NCI-H774 (cell line): ENCODE results near the gene MEGF11.

Source experiments
- DNase-seq: peaks from one replicate; lab custom pipeline; 2025; lab: John Stamatoyannopoulos, UW

The MEGF11 gene

GRCh38 chr15:66215811-66216210 lies 37.7 kb downstream of the MEGF11 start:
- DNase-seq, result no peak

- no peak for DNase-seq
These were observed 39.3 kb downstream of the MEGF11 start for GRCh38 chr15:66214246-66214645.

DNA sequence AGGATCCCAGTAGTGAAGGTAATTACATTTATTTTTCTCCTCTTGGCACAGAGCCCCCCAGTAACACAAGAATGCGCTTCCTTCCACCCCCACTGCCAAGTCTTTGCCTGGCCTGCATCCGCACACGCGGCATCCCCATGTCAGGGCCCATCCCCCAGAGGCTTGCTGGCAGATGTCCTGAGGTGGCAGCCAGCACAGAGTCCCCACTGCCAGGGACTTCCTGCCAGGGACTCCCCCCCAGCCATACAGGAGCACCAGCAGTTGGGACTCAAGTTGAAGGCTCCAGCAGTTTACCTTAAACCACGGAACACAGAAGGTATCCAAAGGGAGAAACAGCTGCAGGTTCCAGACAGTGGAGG lies 41.0 kb downstream of the MEGF11 start:
- DNase-seq, result no peak

DNA sequence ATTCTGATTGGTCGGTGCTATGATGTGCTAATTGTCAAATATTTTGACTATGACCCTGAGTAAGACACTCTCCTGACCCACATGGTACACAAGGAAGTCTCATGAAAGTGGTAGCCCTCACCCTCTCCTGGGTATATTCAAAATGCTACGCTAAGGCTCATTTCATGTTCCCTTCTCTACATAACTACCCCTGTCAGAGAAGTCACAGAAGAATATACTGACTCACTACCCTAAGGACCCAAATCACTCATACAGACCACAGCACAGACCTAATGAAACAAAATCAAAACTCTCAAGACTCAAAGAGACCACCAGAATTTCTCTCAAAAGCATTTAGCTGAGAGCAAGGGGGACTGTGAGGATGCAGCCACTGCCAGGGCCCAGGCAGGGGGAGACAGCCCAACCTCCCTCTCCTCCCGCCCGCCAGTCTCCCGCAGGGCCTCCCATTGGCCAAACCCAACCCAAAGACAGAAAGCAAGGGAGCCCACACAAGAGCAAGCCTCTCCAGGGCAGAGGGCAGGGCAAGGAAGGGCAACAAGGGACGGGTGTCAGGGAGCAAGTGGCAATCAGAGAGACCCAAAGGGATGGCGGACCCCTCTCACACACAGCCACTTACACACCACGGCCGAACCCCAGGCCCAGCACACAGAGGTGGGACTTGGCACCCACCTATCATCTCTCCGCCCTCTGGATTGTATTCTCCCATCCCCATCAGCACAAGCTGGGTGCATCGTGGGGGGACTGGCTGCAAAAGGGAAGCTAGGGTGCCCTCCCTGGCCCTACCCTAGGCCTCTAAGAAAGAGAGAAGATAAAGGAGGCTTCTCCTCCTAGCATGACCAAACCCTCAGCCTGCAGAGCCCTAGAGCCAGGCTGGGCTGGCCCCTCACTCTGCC lies 41.6 kb downstream of the MEGF11 start:
- no peak for DNase-seq

- DNase-seq, result no peak
These were observed 42.9 kb downstream of the MEGF11 start for GRCh38 chr15:66210684-66211083.

- no peak for DNase-seq
These were observed 54.8 kb downstream of the MEGF11 start for GRCh38 chr15:66198757-66199156.

DNA sequence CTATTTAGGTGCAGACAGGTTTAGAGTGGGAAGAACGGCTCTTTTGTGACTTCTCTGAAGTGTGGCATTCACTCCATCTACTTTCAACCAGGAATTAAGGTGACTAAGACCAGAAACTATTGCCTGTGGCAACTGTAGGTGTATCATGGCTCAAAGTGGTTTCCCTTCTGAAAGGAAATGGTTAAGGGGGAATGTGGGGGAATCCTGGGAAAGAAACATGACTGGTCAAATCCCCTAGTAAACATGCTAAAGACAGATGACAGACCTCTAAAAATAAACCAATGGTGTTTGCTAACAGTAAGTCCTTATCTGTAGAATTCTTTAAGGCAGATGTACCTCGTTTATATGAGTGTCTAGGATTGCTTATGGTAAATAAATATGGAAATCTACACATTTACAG lies 56.9 kb downstream of the MEGF11 start:
- no peak for DNase-seq

GRCh38 chr15:66195621-66196230 lies 57.8 kb downstream of the MEGF11 start:
- no peak for DNase-seq

- DNase-seq, result no peak
These were observed 60.5 kb downstream of the MEGF11 start for GRCh38 chr15:66193066-66193465.

GRCh38 chr15:66190746-66191145 lies 62.8 kb downstream of the MEGF11 start:
- no peak for DNase-seq

DNA sequence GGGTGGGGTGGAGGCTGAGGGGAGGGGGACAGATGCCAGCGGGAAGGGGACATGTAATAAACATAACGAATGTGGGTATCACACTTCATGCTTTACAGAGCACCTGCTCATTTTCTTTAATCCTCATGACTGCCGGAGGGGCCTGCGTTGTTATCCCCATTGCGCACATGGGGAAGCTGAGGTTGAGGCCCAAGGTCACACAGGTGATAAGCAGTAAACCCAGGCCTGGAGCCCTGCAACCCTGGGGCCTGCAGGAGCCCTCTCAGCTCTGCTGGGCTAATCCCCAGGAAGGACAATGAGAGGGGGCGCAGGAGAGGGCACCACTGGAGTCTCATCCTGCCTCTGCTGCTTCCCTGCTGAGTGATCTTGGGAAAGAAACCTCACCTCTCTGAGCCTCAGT lies 64.3 kb downstream of the MEGF11 start:
- no peak for DNase-seq

- peak; percentile 4 for DNase-seq
These were observed 65.1 kb downstream of the MEGF11 start for GRCh38 chr15:66188464-66188863.

DNA sequence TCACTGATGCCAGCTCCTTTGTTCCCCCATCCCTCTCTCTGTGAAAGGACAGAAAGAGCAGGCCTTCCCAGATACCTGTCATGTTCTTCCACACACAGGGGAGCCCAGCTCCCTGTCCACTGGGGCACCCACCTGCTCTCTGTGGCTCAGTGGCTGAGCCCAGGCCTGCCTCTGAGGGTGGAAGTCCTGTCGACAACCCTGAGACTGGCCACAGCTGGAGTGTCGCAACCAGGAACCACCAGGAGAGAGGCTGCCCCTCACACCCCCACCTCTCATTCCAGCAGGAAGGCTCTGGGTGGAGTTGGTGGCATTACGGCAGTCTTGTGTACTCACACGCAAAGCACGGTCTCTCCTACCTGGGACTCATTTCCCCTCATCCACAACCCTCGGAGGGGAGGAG lies 66.3 kb downstream of the MEGF11 start:
- DNase-seq, result no peak

GRCh38 chr15:66186049-66186825 lies 67.3 kb downstream of the MEGF11 start:
- DNase-seq, result no peak

DNA sequence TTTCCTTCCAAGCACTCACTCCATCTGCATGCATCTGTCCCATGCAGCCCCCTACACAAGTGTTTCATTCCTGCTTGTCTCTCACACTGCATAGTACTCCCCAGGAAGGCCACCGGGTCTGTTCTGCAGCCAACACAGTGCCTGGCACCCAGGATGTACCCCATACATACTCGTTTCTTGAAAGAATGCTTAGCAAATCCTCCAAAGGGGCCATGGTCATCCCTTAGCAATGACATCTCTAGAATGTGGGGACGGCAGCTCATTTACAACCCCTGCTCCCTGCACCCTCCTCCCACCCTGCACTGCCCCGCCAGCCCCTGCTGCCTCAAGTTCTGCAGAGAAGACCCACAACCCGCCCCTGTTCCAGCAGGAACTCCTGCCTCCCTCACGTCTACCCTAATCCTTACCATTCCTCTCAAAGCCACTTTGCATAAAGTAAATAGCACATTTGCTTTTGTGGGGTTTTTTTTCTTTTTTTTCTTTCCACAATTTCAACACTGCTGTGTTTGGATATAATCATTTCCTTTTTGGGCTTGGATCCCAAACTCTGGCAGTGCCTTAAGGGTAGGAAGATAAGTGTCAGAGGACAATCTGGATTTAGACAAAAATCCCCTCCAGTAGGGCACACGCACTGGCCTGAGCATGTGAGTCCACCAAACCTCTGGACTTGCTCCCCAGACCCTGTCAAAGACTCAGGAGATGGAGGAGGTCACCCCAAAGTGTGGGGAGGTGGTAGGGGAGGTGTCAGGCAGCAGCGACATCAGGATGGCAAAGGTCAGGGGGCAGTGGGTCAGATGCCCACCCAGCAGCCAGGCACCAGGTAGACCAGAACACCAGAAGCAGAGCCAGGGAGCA lies 68.4 kb downstream of the MEGF11 start:
- DNase-seq, result no peak

GRCh38 chr15:66184492-66184891 lies 69.1 kb downstream of the MEGF11 start:
- no peak for DNase-seq

GRCh38 chr15:66180531-66181097 lies 72.9 kb downstream of the MEGF11 start:
- DNase-seq, result no peak

- DNase-seq, result no peak
These were observed 75.0 kb downstream of the MEGF11 start for GRCh38 chr15:66178531-66178910.

DNA sequence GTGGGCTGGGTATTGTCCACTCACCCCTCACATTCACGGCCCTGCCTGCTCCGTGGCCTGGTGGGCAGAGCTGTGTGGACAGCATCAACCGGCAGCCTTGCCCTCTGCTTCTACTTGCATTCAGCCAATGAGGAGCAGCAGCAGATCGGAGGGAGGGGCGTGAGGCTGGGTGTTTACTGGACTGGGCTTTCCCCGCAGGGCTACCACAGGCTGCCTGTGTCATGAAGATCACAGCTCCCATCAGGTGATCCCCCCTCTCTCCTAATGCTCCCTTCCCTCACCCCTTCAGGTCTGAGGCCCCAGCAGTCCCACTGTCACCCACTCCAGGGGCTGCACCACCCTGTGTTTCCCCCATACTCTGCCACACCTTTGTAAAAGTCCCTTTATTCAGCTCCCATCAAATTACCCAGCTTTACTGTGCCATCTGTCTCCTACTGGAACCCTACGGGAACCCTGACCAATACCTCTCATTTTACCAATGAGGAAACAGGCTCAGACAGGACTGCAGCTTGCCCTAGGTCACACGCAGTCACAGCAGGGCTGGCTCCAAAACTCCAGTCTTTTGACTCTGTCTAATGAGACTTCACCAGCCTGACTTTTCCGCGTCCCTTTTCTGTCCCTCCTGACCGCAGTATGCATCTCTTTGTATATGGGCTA lies 81.1 kb downstream of the MEGF11 start:
- no peak for DNase-seq

DNA sequence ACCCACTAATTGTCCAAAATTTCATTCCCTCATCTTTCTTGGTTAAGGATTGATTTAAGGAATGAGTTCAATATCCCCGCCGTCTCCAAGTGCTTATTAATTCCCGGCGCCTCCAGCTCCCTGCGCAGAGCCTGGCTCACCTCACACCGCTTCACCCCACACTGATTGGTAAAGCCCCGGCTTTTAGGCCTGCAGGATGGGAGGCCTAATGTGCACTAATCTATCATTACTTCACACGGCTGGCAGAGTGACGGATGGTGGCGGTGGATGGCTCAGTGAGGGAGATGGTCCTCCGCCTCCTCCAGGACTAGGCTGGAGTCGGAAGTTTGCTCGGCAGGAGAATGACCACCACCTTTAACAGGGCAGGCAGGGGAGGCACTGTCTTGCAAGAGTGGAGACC lies 81.7 kb downstream of the MEGF11 start:
- no peak for DNase-seq

DNA sequence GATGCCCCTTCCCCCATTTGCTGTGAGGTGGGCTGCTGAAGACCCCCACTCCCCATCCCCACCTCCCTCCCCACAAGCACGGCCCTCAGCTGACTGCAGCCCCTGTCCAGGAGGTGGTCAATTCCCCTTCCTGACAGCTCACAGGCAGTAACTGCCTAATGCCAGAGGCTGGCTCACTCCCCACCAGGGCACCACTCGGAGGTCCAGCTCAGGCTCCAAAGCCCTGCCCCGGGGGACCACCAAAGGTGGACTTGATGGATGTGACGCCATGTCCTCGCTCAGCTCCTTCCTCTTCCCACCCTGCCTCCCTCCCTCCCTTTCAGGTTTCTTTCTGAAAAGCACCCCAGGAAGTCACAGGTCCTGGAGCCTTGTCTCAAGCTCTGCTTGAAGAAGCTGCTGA lies 82.8 kb downstream of the MEGF11 start:
- DNase-seq, result no peak
